Measurements from ENCODE around the gene MAGEB16.

- TF ChIP-seq EZH2 (IDR thresholded peaks at IDR 0.05; ENCODE audit: low read length) (no peak), CTCF (optimal IDR thresholded peaks at IDR 0.05 in 1 of 3, IDR thresholded peaks at IDR 0.05 in 1 of 3, conservative IDR thresholded peaks at IDR 0.05 in 1 of 3; ENCODE audit: extremely low read depth in 1 of 3, insufficient read depth in 2 of 3, low read length in 3 of 3) (no peak)
Observed at GRCh38 chrX:35786271-35786670, 11.9 kb upstream of the MAGEB16 start.
